Neural cell (in vitro differentiated cells): ENCODE measurements around the gene TMEM232.

Experiments
- POLR2AphosphoS5 ChIP-seq: IDR thresholded peaks from 2 replicates; pipeline ENCODE4 v1.6.1; 2012
- TF ChIP-seq, protein P1 (sequence below): fragments of 450-650 bp; IDR thresholded peaks from 2 replicates; pipeline ENCODE4 v1.5.1; 2014; ENCODE audit warnings: antibody characterized with exemption, mild to moderate bottlenecking, moderate library complexity; ENCODE audit not compliant: poor library complexity, severe bottlenecking

DNA sequence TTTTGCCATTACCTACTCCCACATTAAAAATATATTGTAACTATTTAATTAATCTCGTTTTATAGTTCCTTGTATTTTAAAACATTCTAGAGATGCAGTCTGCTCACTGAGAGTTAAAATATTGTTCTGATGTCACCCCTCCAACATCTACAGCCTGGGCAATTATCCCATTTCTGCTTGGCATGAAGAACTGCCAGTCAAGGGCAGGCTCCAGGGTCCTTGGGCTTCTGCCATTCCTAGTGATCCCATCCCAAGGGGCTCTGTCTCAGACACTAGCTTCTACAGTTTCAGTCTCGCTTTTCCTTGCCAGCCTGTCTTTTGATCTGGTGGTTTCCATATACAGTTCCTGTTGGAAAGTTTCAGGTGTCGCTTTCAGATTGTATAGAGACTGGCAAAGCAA lies 287.2 kb downstream of the TMEM232 start:
- TF ChIP-seq POLR2AphosphoS5, result no peak
- TF ChIP-seq, protein P1, sequence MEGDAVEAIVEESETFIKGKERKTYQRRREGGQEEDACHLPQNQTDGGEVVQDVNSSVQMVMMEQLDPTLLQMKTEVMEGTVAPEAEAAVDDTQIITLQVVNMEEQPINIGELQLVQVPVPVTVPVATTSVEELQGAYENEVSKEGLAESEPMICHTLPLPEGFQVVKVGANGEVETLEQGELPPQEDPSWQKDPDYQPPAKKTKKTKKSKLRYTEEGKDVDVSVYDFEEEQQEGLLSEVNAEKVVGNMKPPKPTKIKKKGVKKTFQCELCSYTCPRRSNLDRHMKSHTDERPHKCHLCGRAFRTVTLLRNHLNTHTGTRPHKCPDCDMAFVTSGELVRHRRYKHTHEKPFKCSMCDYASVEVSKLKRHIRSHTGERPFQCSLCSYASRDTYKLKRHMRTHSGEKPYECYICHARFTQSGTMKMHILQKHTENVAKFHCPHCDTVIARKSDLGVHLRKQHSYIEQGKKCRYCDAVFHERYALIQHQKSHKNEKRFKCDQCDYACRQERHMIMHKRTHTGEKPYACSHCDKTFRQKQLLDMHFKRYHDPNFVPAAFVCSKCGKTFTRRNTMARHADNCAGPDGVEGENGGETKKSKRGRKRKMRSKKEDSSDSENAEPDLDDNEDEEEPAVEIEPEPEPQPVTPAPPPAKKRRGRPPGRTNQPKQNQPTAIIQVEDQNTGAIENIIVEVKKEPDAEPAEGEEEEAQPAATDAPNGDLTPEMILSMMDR, result no peak
